A673 (cell line): ENCODE measurements around the gene RBP3. TPM values are rescaled to one million over a fixed set of nuclear protein-coding genes. Genes with fewer than 3 reads are reported as not detected.

Experiments
- BruUV-seq: library from RNA; stranded (reverse); fragments of 400-500 nt; replicated peaks from 2 replicates; lab custom pipeline; 2021; lab: Mats Ljungman, UMichigan
- CTCF ChIA-PET: fragments of 300-600 bp; sonication (Branson Sonifier 250); formaldehyde crosslinking; loops from one replicate; lab custom pipeline; 2022; ENCODE audit warnings: antibody characterized with exemption; lab: Charles Lee
- POLR2A ChIA-PET: fragments of 300-600 bp; sonication (Branson Sonifier 250); formaldehyde crosslinking; loops from one replicate; lab custom pipeline; 2022; ENCODE audit warnings: antibody characterized with exemption; ENCODE audit not compliant: low non-redundant PET; lab: Charles Lee
- DNase-seq: peaks from one replicate; pipeline ENCODE4 v3.0.0-alpha.2; 2015; ENCODE audit warnings: low spot score
- H3K27ac ChIP-seq: fragments of 200-600 bp; sonication (generic); 2 replicates; pipeline ENCODE4 v1.5.1; 2016; ENCODE audit warnings: mixed run types, low read depth, mild to moderate bottlenecking, mixed read lengths, antibody characterized with exemption, low read length; ENCODE audit not compliant: poor library complexity, severe bottlenecking
- H3K27me3 ChIP-seq: fragments of 200-600 bp; sonication (generic); replicated peaks from 2 replicates; pipeline ENCODE4 v1.6.1; 2017; ENCODE audit warnings: mixed run types, low read depth, mild to moderate bottlenecking, mixed read lengths, antibody characterized with exemption, low read length; ENCODE audit not compliant: insufficient read depth, poor library complexity
- H3K36me3 ChIP-seq: fragments of 200-600 bp; sonication (generic); 2 replicates; pipeline ENCODE4 v1.6.1; 2016; ENCODE audit warnings: mixed run types, mild to moderate bottlenecking, mixed read lengths, antibody characterized with exemption, low read length; ENCODE audit not compliant: insufficient read depth, poor library complexity, severe bottlenecking
- H3K4me1 ChIP-seq: fragments of 200-600 bp; sonication (generic); 2 replicates; pipeline ENCODE4 v1.6.1; 2017; ENCODE audit warnings: mixed run types, mild to moderate bottlenecking, mixed read lengths, antibody characterized with exemption, low read length; ENCODE audit not compliant: insufficient read depth, poor library complexity, severe bottlenecking
- H3K4me3 ChIP-seq: fragments of 200-600 bp; sonication (generic); 2 replicates; pipeline ENCODE4 v1.5.1; 2016; ENCODE audit warnings: low read depth, mixed run types, mild to moderate bottlenecking, mixed read lengths, low read length; ENCODE audit not compliant: poor library complexity, severe bottlenecking
- H3K9me3 ChIP-seq: fragments of 200-600 bp; sonication (generic); 2 replicates; pipeline ENCODE4 v1.6.1; 2016; ENCODE audit warnings: mixed run types, low read depth, mild to moderate bottlenecking, mixed read lengths, antibody characterized with exemption, low read length; ENCODE audit not compliant: poor library complexity, severe bottlenecking
- EZH2 ChIP-seq: fragments of 200-600 bp; sonication (generic); IDR thresholded peaks from 2 replicates; pipeline ENCODE4 v1.6.1; 2017; ENCODE audit warnings: borderline replicate concordance, low read depth, mild to moderate bottlenecking, mixed read lengths, antibody characterized with exemption, low read length; ENCODE audit not compliant: poor library complexity, severe bottlenecking
- intact Hi-C: fragments of 100-400 bp; cut with micrococcal nuclease; formaldehyde crosslinking; loops from one replicate; pipeline ENCODE4 v1.10.0; 2022; ENCODE audit not compliant: unreplicated experiment
- total RNA-seq: library from RNA; stranded (reverse); gene quantifications from 2 replicates; pipeline ENCODE4 v1.2.3, GENCODE V29; 2021
- TF ChIP-seq, protein P1 (sequence below): fragments of 300-800, 200-600 bp; sonication (generic); conservative IDR thresholded peaks from 2 replicates; pipeline ENCODE4 v1.5.1; 2017; ENCODE audit warnings: low read depth, mild to moderate bottlenecking, antibody characterized with exemption, low read length, moderate library complexity, mixed read lengths

Gene RBP3
- total RNA-seq, 1 experiment from 2014 or later, result not detected

DNA sequence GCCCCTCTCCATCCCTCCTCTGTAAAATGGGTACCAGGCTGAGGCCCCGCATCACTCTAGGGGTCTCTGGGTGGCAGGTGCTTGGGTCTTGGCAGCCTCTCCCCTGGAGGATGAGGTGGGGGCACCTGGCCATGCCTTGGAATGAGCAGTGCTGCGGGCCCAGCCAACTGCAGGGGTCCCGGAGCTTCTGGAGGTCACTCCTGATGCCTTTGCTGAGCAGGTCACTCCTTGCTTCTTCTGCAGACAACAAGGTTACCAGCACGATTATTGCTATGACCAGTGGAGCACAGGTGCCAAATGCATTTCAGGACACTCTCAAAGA is 58.3 kb downstream of the RBP3 start:
- Histone ChIP-seq H3K4me1 (no peaks in the 10 kb centered on the region), H3K4me3 (no peak overlapping the region), H3K9me3 (no peaks in the 10 kb centered on the region), H3K27me3 (no peaks in the 10 kb centered on the region), H3K36me3 (no peaks in the 10 kb centered on the region), H3K27ac (no peak overlapping the region)
- intact Hi-C loops, result no loop called here
- BruUV-seq, result no TSS peak
- CTCF ChIA-PET, result no interaction called here
- no peak for DNase-seq
- TF ChIP-seq, protein P1, sequence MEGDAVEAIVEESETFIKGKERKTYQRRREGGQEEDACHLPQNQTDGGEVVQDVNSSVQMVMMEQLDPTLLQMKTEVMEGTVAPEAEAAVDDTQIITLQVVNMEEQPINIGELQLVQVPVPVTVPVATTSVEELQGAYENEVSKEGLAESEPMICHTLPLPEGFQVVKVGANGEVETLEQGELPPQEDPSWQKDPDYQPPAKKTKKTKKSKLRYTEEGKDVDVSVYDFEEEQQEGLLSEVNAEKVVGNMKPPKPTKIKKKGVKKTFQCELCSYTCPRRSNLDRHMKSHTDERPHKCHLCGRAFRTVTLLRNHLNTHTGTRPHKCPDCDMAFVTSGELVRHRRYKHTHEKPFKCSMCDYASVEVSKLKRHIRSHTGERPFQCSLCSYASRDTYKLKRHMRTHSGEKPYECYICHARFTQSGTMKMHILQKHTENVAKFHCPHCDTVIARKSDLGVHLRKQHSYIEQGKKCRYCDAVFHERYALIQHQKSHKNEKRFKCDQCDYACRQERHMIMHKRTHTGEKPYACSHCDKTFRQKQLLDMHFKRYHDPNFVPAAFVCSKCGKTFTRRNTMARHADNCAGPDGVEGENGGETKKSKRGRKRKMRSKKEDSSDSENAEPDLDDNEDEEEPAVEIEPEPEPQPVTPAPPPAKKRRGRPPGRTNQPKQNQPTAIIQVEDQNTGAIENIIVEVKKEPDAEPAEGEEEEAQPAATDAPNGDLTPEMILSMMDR, result no peak
- no peak for TF ChIP-seq EZH2
- POLR2A ChIA-PET, result no interaction called here

DNA sequence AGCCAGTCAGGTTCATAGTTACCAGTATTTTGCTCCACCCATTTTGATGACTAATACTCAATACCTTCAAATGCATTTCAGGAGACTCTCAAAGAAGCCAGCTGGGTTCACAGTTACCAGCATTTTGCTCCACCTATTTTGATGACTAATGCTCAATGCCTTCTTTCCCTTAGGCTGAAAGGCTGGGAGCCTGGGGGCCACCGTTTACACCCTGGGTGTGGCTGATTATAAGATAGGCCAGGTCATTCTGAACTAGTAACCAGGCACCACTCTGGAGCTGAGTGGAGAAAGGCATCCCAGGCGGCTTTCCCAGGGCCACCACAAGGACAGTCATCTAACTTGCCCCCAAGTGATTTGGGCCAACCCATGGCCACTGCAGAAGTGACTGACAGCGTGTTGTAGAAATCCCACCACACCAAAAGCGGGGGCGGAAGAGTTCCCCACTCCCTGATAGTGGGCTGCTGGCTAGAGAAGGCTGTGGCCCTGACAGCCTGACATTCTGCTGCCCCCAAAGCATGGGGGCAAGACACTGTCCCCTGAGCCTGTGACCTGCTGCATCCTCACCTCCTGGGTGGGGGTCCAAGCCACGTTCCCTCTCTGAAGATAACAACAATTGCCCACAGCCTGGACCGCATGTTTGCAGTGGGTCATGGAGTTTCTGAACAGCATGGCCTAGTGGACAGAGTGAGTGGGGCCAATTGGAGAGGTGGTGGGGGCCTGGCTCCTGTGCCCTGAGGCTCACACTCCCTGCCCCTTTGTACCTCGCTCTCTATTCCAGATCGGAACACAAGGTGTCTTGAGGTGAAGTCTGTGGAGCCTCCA is 58.9 kb downstream of the RBP3 start:
- intact Hi-C loops, result no loop called here
- Histone ChIP-seq H3K9me3 (no peaks in the 10 kb centered on the region), H3K36me3 (no peaks in the 10 kb centered on the region), H3K27me3 (no peaks in the 10 kb centered on the region), H3K27ac (no peak overlapping the region), H3K4me1 (no peaks in the 10 kb centered on the region), H3K4me3 (no peak overlapping the region)
- CTCF ChIA-PET, result no interaction called here
- TF ChIP-seq EZH2, result no peak
- TF ChIP-seq, protein P1, result no peak
- no peak for DNase-seq
- POLR2A ChIA-PET, result no interaction called here
- BruUV-seq, result no TSS peak

Other genes starting within 250 kb of the RBP3 start
- gene GDF10, start 48.2 kb upstream of the RBP3 start, total RNA-seq, result 0.45 and 0.52 TPM in 2 replicates
- not detected in 2 replicates for gene GDF2, start 25.9 kb upstream of the RBP3 start, total RNA-seq
- gene ZNF488, start 35.9 kb downstream of the RBP3 start, total RNA-seq, result 0.09 TPM in 2 replicates
- not detected in 2 replicates for gene ANXA8, start 135.8 kb downstream of the RBP3 start, total RNA-seq
- gene FAM25G, start 143.3 kb downstream of the RBP3 start, total RNA-seq, result not detected in 2 replicates
- gene AGAP9, start 175.3 kb downstream of the RBP3 start, total RNA-seq, result 9.5 and 11.7 TPM in 2 replicates